HG02870 (cell line): ENCODE measurements around the gene SH2D6.
"Not testable (repeated sequence)": the region's sequence is repeated elsewhere in the genome, so short reads cannot be mapped to it uniquely, and the experiment has no call there.

Experiments
- ATAC-seq: cut with Tn5 transposase; IDR thresholded peaks from one replicate; pipeline ENCODE4 v1.9.1; 2021; ENCODE audit warnings: mild to moderate bottlenecking, moderate library complexity; ENCODE audit not compliant: unreplicated experiment

Gene SH2D6

DNA sequence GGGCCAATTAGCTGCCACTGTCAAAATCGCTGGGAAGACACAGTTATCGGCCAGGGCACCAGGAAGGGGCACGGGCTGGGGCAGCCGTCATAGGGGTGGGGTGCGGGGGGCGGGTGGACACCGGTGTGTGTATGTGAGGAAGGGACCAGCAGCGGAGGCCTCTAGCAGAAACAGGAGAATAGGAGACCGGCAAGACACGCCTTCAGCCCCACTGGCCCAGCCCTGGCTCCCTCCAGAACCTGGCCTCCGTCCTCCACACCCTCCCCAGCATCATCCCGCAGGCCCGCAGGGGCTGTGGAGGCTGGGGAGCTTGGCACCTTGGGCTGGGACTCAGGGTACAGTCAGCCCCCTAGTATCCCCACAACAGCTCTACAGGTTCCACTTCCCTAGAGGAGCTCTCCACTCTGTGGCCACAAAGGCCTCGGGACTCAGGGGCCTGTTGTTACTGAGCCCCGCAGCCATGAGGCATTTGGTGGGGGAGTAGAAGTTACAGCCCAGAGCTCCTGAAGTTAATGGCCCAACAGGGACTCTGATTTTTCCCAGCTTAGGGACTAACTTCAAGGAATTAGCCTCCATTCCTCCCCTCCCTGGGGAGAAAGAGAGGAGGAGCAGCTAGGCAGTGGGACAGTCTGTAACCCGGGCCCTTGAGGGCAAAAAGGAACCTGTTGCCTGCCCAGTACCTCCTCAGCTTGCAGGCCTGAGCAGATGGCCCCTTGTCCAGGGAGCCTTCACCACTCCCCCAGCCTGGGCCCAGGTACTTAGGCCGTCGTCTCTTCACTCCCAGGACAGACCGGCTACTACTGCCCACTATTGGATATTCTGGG lies 19.9 kb downstream of the SH2D6 start:
- ATAC-seq: no peak

DNA sequence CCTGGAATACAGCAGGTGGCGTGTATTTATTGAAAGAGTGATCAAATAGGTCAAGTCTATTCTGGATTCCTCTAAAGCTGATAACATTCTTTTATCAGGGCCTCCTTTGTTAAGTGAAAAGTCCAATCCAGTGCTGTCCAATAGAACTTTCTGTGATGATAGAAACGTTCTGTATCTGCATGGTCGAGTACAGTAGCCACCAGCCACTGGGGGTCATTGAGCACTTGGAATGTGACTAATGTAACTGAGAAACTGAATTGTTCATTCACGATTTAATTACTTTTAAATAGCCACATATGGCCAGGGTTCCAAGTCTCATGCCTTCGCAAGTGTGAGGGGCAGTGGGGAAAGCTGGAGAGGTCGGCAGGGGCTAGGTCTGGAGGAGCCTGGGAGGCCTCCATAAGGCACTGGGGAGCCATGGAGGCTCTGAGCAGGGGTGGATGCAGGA lies 20.5 kb downstream of the SH2D6 start:
- no peak for ATAC-seq

DNA sequence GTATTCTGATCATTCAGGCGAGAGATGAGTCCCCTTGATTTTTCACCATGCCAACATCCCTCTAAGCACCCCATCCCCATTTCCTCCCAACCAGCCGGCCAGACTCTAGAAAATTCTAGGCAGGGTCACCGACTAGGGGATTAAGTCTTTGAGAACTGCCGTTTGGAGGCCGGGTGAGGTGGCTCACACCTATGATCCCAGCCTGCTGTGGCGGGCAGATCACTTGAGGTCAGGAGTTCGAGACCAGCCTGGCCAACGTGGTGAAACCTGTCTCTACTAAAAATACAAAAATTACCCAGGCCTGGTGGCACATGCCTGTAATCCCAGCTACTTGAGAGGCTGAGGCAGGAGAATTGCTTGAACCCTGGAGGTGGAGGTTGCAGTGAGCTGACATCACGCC lies 21.1 kb downstream of the SH2D6 start:
- ATAC-seq: not testable (repeated sequence)

DNA sequence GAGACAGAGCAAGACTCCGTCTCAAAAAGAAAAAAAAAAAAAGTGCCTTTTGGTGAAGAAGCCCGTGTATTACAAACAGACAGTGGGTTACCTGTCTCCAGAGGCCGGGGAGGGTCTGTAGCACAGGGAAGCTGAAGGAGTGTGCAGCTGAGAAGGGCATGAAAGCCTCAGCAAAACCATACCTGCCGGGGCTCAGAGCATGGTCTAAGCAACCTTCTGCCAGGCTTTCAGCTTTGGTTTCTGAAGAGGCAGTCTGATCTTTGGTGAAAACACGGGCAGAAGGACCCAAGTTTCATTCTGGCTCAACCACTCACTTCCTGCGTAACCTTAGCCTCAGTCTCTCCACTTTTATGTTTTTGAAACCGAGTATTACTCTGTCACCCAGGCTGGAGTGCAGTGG lies 21.5 kb downstream of the SH2D6 start:
- ATAC-seq: no peak

DNA sequence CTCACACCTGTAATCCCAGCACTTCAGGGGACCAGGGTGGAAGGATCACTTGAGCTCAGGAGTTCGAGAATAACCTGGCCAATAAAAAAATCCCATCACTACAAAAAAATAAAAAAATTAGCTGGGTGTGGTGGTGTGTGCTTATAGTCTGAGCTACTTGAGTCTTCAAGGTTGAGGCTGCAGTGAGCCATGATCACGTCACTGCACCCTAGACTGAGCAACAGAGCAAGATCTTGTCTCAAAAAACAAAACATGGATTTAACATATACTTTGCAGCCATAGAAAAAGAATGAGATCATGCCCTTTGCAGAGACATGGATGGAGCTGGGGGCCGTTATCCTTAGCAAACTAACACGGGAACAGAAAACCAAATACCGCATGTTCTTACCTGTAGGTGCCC lies 22.2 kb downstream of the SH2D6 start:
- ATAC-seq: no peak

DNA sequence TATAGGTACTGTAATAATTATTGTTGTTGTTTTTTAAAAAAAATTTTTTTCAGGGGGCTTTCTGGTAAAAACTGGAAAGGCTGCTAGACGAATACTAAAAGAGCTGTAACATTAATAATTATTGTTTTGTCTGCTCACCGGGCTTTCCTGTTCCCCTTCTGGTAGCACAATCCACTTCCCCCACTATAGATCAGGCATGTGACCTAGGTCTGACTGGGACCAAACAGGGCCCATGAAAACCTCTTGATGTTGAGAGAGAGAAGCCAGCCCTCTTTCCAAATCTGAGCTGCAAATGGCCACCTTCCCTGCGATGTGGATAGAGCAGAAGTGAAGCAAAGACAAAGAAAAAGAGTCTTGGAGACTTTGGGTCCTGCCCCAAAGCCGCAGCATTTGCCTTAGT lies 23.4 kb downstream of the SH2D6 start:
- no peak for ATAC-seq

DNA sequence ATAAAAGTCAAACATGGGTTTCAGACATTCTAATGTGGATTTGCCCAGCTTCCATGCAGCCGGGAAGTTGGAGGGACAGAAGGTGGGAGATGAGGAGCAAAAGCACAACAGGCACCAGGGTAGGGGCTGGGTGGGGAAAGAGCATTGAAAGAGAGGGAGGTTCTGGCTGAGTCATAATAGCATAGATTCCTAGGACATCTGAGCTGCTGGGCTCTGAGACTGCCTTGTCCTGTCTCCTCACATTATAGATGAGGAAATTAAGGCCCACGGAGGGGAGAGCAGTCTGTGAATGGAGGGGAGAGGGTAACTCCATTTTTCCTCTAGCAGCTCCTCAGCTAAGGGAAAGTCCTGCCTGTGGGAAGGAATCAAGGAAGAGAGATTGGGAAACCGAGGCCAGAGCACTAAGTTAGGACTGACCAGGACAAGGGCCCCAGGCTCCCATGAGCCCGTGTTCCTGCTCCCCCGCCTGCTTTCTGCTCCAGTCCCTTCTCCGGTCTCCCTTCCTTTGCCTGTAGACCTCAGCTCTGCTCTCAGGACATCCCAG lies 26.2 kb downstream of the SH2D6 start:
- ATAC-seq: no peak

DNA sequence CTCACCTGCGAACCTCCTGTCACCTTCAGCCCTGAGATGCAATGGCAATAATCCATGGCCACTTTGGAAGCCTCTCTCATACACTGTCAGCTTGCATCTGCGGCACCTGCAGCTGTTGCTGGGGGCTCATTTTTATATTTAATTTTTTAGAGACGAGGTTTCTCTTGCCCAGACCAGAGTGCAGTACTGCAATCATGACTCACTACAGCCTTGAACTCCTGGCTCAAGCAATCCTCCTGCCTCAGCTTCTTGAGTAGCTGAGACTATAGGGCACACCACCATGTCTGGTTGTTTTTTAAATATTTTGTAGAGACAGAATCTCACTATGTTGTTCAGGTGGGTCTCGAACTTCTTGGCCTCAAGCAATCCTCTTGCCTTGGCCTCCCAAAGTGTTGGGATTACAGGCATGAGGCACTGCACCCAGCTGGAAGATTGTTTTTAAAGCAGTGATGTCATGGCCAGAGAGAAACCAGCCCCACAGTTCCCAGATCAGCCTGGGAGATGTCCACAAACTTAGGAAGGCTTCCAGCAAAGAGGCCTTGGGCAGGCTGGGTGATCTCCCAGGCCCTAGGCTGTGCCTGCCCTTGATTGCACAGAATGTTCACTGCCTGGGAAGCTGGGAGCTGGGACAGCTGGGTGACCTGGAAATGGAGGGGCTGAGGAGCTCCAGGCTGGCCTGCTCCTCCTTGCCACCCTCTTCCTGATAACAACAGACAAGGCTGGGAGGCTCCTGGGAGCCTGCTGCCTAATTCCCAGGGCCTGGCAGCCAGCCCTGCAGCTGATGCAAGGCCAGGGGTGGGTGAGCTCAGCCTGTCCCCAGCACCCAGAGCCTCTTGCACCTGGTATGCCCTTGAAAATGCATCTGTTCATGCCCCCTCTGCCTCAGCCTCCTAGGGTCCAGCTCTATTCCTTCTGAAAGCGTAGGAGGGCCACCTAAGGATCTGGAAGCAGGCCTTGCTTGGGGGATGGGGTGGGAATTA lies 27.1 kb downstream of the SH2D6 start:
- ATAC-seq: no peak

DNA sequence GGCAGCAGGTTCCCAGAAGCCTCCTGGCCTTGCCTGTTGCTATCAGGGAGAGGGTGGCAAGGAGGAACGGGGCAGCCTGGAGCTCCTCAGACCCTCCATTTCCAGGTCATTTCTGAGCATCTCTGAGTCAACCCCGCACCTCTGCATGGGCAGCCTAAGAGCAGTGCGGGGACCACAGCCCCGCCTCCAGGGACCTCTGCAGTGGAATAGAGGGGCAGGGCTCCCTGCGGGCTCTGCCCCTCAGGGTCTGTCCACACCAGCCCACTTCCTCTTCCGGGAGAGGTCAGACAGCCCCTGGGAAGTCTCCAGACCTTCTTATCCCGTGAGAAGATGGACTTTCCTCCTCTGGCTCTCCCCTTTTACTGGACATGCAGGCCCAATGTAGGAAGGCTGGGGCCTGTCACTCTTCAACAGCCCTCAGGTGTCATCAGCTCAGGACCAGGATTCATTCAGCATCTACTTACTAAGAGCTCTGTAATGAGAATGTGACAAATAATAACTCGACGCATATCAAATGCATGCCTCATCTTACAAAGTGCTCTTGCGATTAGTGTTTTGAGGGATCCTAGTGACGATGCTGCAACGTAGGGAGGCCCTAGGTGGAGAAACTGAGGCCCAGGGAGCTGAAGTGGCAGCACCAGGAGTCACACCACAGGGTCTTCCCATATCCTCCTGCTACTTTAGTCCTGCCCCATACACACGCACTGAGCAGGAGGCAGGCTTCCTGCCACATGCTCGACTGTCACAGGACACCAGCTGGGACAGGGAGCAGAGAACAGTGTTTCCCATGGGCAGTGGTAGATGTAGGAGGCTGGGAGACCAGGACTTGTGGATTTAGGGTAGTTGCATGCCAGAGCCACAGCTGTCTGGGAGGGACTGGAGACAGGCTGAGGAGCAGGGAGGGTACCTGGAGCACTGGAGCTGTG lies 28.0 kb downstream of the SH2D6 start:
- no peak for ATAC-seq

DNA sequence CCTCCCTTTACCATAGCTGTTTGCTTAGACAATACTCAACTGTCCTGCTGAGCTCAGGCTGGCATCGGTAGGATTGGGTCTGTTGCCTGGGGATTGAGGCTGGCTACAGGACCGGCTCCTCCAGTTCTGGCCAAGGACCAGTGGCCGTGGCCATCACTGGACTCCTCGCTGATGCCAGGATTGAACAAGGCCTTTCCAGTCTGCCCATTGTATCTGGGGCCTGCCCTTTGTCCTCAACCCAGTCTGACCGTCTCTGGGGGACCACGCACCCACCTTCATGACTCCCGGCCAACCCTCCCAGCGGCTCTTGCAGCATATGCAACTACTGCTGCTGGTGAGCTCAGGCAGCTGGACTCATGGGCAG lies 28.7 kb downstream of the SH2D6 start:
- ATAC-seq: no peak

DNA sequence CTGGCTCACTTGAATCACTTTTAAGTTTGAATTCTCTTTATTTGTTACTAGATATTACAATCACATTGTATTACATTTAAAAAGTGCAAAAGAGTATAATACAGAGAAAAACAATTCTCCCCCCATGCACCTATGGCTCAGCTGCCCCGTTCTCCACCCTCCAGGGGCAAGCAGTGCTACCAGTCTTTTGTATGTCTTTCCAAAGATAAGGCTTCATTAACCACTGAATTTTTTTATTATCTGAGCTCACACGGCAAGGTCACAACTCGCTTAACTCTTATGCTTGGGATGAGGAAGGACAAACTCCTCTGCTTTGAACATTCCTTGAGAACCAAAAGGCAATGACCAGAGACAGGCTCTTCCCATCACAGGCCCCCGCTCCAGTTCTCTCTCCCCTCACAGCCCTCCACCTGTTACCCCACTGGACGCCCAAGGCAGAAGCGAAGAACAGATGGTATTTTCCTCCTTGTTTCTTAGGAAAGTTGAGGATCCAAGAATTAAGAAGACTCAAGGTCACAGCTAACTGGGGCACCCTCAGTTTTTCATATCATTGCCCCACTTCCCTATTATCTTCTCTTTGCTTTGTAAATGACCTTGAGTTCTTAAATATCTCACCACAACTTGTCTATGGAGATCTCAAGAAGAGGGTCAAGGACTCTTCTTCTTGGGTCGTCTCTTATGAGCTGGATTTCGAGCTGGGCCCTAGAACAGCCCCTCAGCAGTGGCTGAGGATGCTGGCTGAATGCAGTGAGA lies 30.1 kb downstream of the SH2D6 start:
- ATAC-seq: no peak

DNA sequence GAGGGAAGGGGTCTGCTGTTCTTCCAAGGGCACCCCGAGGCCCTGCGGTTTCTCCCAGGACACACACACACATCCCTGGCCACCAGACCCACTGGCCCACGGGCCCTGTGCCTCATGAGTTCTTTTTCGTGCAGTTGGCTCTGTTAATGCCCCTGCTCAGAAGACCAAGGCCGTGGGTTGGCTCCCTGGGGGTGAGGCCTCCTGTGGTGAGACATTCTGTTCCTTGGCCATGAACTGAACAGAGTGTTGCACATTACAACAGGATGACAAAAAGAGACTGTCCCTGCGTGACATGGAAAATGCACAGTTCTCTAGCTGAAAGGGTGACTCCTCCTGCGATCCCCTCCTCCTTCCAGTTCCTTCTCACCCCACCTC lies 30.7 kb downstream of the SH2D6 start:
- ATAC-seq: no peak

DNA sequence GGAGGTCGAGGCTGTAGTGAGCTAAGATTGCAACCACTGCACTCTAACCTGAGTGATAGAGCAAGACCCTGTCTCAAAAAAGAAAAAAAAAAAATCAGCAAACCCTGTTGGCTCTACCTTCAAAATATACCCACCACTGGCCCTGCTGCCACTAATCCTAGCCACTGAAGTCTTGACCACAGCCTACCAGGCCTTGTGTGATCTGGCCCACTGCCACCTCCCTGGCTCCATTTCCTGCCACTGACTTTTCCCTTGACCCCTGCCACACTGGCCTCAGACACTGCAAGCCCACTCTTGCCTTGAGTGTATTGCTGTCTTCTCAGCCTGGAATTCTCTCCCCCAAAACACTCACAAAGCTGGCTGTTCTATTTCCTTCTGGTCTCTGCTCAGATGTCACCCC lies 33.7 kb downstream of the SH2D6 start:
- ATAC-seq: no peak

DNA sequence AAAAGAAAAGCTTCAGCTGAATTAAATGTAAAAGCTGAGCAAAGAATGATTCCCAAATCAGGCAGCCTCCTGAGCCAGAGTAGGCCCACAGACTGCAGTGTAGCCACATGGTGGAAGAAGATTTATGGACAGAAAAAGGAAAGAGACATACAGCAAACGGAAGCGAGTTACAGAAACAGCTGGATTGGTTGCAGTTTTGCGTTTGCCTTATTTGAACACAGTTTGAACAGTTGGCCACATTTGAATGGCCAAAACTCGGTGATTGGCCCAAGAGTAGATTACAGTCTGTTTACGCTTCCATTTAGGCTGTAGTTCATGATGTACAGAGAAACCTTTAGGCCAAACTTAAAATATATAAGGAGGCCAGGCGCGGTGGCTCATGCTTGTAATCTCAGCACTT lies 35.1 kb downstream of the SH2D6 start:
- no peak for ATAC-seq

DNA sequence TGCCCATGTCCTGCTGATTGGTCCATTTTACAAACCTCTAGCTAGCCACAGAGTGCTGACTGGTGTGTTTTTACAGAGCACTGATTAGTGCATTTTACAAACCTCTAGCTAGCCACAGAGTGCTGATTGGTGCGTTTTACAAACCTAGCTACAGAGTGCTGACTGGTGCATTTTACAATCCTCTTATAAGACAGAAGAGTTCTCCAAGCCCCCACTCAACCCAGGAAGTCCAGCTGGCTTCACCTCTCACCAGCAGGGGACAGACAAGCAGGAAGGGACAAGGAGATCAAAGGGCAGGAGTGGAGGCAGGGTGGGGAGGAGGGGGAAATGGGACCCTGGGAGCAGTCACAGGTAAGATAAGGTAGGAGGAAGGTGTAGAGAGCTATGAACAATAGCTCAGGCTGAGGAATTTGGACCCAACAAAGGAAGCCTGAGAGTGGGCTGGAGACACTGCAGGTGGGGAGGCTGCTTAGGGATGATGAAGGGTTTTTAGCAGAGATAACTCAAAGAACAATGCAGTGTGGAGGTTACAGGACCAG lies 37.1 kb downstream of the SH2D6 start:
- no peak for ATAC-seq

DNA sequence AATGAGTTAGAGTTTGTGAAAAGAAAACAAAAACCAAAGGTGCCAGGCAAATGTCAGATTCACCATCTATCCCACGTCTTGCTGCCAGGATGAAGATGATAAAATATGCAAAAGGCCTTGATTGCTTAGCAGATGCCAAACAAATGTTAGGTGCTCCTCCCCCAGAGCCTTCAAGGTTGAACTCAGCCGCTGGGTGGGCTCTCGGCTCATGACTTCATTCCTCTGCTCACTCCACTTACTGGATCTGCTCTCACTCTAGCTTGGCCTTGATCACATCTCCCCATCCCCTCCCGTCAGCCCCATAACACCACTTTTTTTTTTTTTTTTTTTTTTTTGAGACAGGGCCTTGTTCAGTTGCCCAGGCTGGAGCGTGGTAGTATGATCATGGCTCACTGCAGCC lies 38.5 kb downstream of the SH2D6 start:
- no peak for ATAC-seq

DNA sequence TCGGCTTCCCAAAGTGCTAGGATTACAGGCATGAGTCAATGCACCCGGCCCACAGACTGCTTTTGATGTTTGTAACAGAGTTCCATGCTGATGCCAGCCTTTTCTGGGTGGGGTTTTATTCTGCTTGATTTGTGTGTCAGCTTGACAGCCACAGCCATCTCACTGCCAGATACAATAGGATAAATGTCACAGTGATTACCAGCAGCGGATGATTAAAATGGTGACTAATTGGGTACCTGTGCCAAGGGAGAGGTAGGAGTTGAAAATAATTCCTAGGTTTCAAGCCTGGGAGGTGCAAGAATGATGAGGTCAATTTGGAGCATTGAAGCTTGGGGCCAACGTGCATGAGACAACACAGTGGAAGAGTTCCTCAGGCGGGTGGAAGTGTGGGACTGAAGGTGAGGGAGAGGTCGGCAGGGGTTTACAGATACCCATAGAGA lies 39.4 kb downstream of the SH2D6 start:
- no peak for ATAC-seq

DNA sequence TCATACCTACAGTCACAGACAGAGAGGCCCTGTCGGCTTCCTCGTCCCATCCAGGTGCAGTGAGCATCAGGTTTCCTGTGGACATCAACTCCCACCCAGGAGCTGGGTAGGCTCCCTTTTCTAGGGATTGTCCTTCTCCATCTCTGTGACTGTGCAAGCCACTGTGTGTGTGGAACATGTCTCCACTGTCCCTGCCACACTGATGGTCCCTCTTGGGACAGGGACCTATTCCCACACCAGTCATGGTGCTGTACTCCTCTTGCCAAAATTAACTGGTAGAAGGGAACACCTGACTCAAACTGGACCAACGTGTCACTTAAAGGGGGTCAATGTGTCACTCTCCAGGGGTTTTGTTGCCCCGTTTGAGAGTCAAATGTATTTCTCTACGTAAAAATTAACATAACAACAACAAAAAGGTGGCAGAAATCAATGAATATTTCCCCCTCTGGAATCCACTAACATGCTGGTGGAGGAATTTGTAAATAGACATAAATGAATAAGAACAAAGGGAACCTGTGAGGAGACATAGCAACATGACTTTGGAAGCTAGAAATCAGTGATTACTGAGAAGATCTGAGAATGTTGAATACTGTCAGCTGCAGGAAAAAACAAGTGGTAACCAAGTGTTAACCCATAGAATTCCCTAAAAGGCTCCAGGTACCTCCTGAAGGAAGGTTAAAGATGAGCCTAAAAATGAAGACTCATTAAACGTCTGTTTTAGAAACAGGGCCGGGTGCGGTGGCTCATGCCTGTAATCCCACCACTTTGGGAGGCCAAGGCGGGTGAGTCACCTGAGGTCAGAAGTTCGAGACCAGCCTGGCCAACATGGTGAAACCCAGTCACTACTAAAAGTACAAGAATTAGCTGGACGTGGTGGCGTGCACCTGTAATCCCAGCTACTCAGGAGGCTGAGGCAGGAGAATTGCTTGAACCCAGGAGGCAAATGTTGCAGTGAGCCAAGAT lies 40.4 kb downstream of the SH2D6 start:
- ATAC-seq: no peak
